Measurements from ENCODE around the gene LAPTM5. TPM values are rescaled to one million over a fixed set of nuclear protein-coding genes. Genes with fewer than 3 reads are reported as not detected.

The LAPTM5 gene
- total and polyA plus RNA-seq, 2 donors (not counting 3 experiments of a cell fraction or from before 2014, with no cell fraction given), result 83.4 to 95.2 TPM

- DNase-seq (ENCODE audit: low read depth, low spot score) (no peak), FAIRE-seq (no peak)
- Histone ChIP-seq H2AFZ (ENCODE audit: low read depth, low read length) (no peak overlapping the region), H3K27me3 (ENCODE audit: control insufficient read depth in 2 of 2, insufficient read depth in 2 of 2, low read length in 2 of 2) (no peaks in the 10 kb centered on the region), H3K36me3 (ENCODE audit: control insufficient read depth in 2 of 2, extremely low read depth in 1 of 2, insufficient read depth in 2 of 2, low read length in 2 of 2) (no peaks in the 10 kb centered on the region), H3K4me2 (ENCODE audit: insufficient read depth, low read length) (no peak overlapping the region), H3K4me1 (ENCODE audit: control insufficient read depth, extremely low read depth, insufficient read depth, low read length) (no peaks in the 10 kb centered on the region), H3K4me3 (replicated peaks in 1 of 3; ENCODE audit: insufficient read depth in 1 of 3, low read depth in 1 of 3, low read length in 3 of 3) (no peak overlapping the region), H3K9me1 (replicated peaks; ENCODE audit: control insufficient read depth, extremely low read depth, insufficient read depth, low read length) (no peaks in the 10 kb centered on the region), H3K9me3 (replicated peaks; ENCODE audit: control insufficient read depth, insufficient read depth, low read length) (no peaks in the 10 kb centered on the region), H3K79me2 (ENCODE audit: control insufficient read depth, insufficient read depth, low read length) (no peaks in the 10 kb centered on the region), H4K20me1 (replicated peaks; ENCODE audit: control insufficient read depth, extremely low read depth, insufficient read depth, low read length) (no peaks in the 10 kb centered on the region), H3K27ac (ENCODE audit: insufficient read depth, low read depth, low read length) (no peak overlapping the region), H3K9ac (replicated peaks; ENCODE audit: extremely low read depth, insufficient read depth, low read length) (no peak overlapping the region)
- TF ChIP-seq GATA2 (IDR thresholded peaks at IDR 0.05; ENCODE audit: insufficient read depth, insufficient read length, low read depth, low read length), result no peak
- no peak for TF ChIP-seq POLR2AphosphoS5 (IDR thresholded peaks at IDR 0.05; ENCODE audit: insufficient read depth, low read depth, low read length)
- intact Hi-C loops (cut with micrococcal nuclease), result no loop called here
- ChIA-PET CTCF (interaction anchor here (0.6 to 6.4 kb wide), 5 partner anchors 44 to 185 kb away, joined by 3 to 100 read pairs (median 7); no protein-coding TSS in a partner anchor), POLR2A (no interaction called here)
- BruUV-seq (replicated peaks), result no TSS peak
- dilution Hi-C loops (cut with MboI; ENCODE audit: extremely low pct_ligation_motif_present, low sequenced_read_pairs), result no loop called here
Observed at GRCh38 chr1:30725450-30726095, 32.0 kb downstream of the LAPTM5 start.

DNA sequence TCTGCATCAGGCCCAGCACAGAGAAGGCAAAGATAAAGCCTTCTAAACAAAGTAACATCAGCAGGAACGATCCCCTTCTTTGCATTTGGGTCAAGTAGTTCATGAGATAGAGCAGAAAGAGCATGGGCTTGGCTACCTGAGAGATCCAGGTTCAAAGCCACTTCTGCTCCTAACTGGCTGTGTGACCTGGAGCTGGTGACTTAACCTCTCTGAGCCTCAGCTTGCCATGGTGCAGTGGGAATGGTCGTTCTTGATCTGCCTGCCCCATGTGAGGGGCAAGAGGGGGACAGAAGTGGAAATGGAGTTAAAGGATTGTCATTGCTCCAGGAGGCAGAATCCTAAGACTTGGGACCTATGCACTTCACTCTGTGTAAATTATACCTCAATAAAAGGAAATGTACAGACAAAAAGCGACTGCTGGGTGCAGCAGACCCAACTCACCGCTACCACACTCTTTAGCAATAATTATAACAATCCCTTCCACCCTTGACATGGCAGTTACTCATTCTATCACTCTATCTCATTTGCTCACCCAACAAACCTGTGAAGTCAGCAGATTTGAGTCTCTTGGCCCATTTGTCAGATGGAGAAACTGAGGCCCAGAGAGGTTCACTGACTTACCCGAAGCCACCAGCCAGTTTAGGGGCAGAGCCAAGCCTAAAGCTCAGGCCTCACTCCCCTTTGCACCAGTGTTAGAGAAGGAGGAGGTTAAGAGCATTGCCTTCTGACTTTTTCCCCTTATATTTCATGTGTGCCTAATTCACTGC lies 32.7 kb downstream of the LAPTM5 start:
- H3K79me2 ChIP-seq (ENCODE audit: control insufficient read depth, insufficient read depth, low read length), result no peaks in the 10 kb centered on the region
- intact Hi-C loops (cut with micrococcal nuclease) (no loop called here), dilution Hi-C loops (cut with MboI; ENCODE audit: extremely low pct_ligation_motif_present, low sequenced_read_pairs) (no loop called here)
- no peak overlapping the region for H3K9ac ChIP-seq (replicated peaks; ENCODE audit: extremely low read depth, insufficient read depth, low read length)
- no TSS peak for BruUV-seq (replicated peaks)
- H3K9me3 ChIP-seq (replicated peaks; ENCODE audit: control insufficient read depth, insufficient read depth, low read length), result no peaks in the 10 kb centered on the region
- no peaks in the 10 kb centered on the region for H3K27me3 ChIP-seq (ENCODE audit: control insufficient read depth in 2 of 2, insufficient read depth in 2 of 2, low read length in 2 of 2)
- DNase-seq (ENCODE audit: low read depth, low spot score) (no peak), FAIRE-seq (no peak)
- no peak overlapping the region for H3K4me2 ChIP-seq (ENCODE audit: insufficient read depth, low read length)
- ChIA-PET CTCF (interaction anchor here (1.2 to 9.0 kb wide), 5 partner anchors 8 to 58 kb away, joined by 3 to 726 read pairs (median 7); no protein-coding TSS in a partner anchor), POLR2A (no interaction called here)
- H2AFZ ChIP-seq (ENCODE audit: low read depth, low read length), result no peak overlapping the region
- H3K9me1 ChIP-seq (replicated peaks; ENCODE audit: control insufficient read depth, extremely low read depth, insufficient read depth, low read length), result no peaks in the 10 kb centered on the region
- no peak overlapping the region for H3K27ac ChIP-seq (ENCODE audit: insufficient read depth, low read depth, low read length)
- H3K4me3 ChIP-seq (replicated peaks in 1 of 3; ENCODE audit: insufficient read depth in 1 of 3, low read depth in 1 of 3, low read length in 3 of 3), result no peak overlapping the region
- no peaks in the 10 kb centered on the region for H3K4me1 ChIP-seq (ENCODE audit: control insufficient read depth, extremely low read depth, insufficient read depth, low read length)
- TF ChIP-seq POLR2AphosphoS5 (IDR thresholded peaks at IDR 0.05; ENCODE audit: insufficient read depth, low read depth, low read length) (no peak), JUN (IDR thresholded peaks at IDR 0.05; ENCODE audit: borderline replicate concordance, insufficient read depth, insufficient read length, low read depth) (no peak), GATA2 (IDR thresholded peaks at IDR 0.05; ENCODE audit: insufficient read depth, insufficient read length, low read depth, low read length) (no peak), FOS (IDR thresholded peaks at IDR 0.05; ENCODE audit: borderline replicate concordance, insufficient read depth, low read length) (no peak), POLR2A (IDR thresholded peaks at IDR 0.05; ENCODE audit: low read depth, low read length) (no peak), MYC (IDR thresholded peaks at IDR 0.05; ENCODE audit: low read depth, low read length) (no peak), EZH2 (IDR thresholded peaks at IDR 0.05; ENCODE audit: borderline replicate concordance, low read depth, low read length, severe bottlenecking) (no peak)
- TF ChIP-seq, protein P1, sequence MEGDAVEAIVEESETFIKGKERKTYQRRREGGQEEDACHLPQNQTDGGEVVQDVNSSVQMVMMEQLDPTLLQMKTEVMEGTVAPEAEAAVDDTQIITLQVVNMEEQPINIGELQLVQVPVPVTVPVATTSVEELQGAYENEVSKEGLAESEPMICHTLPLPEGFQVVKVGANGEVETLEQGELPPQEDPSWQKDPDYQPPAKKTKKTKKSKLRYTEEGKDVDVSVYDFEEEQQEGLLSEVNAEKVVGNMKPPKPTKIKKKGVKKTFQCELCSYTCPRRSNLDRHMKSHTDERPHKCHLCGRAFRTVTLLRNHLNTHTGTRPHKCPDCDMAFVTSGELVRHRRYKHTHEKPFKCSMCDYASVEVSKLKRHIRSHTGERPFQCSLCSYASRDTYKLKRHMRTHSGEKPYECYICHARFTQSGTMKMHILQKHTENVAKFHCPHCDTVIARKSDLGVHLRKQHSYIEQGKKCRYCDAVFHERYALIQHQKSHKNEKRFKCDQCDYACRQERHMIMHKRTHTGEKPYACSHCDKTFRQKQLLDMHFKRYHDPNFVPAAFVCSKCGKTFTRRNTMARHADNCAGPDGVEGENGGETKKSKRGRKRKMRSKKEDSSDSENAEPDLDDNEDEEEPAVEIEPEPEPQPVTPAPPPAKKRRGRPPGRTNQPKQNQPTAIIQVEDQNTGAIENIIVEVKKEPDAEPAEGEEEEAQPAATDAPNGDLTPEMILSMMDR (IDR thresholded peaks at IDR 0.05; ENCODE audit: extremely low read depth in 1 of 2, insufficient read depth in 1 of 2, low read depth in 1 of 2, low read length in 2 of 2), result no peak
- TF ChIP-seq, protein P2, sequence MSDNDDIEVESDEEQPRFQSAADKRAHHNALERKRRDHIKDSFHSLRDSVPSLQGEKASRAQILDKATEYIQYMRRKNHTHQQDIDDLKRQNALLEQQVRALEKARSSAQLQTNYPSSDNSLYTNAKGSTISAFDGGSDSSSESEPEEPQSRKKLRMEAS (IDR thresholded peaks at IDR 0.05; ENCODE audit: insufficient read depth, insufficient read length), result no peak
- no peaks in the 10 kb centered on the region for H4K20me1 ChIP-seq (replicated peaks; ENCODE audit: control insufficient read depth, extremely low read depth, insufficient read depth, low read length)
- H3K36me3 ChIP-seq (ENCODE audit: control insufficient read depth in 2 of 2, extremely low read depth in 1 of 2, insufficient read depth in 2 of 2, low read length in 2 of 2), result no peaks in the 10 kb centered on the region
